Activated CD8-positive, alpha-beta T cell treated with anti-CD3 and anti-CD28 coated beads for 36 hours (primary cell): ENCODE results near the gene RNF39. TPM values are rescaled to one million over a fixed set of nuclear protein-coding genes. Genes with fewer than 3 reads are reported as not detected.

Source experiments
- ATAC-seq: fragments of 200-7000 bp; cut with Tn5 transposase; one replicate; pipeline ENCODE4 v1.10.0; 2021; ENCODE audit warnings: mild to moderate bottlenecking, moderate library complexity
- CTCF ChIA-PET: fragments of 350-600 bp; sonication (Branson Sonifier 250); formaldehyde crosslinking; loops from one replicate; lab custom pipeline; 2021; ENCODE audit warnings: antibody characterized with exemption; lab: Charles Lee
- POLR2A ChIA-PET: fragments of 350-600 bp; sonication (Branson Sonifier 250); formaldehyde crosslinking; loops from one replicate; lab custom pipeline; 2021; ENCODE audit warnings: antibody characterized with exemption; lab: Charles Lee
- DNase-seq: peaks from one replicate; pipeline ENCODE4 v3.0.0-alpha.2; 2020
- H3K27ac Mint-ChIP-seq: one replicate; pipeline ENCODE4 v1.8.0; 2021; ENCODE audit warnings: mild to moderate bottlenecking, mixed read lengths
- H3K27me3 Mint-ChIP-seq: one replicate; pipeline ENCODE4 v1.8.0; 2021; ENCODE audit warnings: mixed read lengths
- H3K36me3 Mint-ChIP-seq: one replicate; pipeline ENCODE4 v1.8.0; 2021; ENCODE audit warnings: low read depth, mixed read lengths
- H3K4me1 Mint-ChIP-seq: one replicate; pipeline ENCODE4 v1.8.0; 2021; ENCODE audit warnings: low read depth, mixed read lengths
- H3K4me3 Mint-ChIP-seq: one replicate; pipeline ENCODE4 v1.8.0; 2021; ENCODE audit warnings: mild to moderate bottlenecking, moderate library complexity, mixed read lengths
- H3K9me3 Mint-ChIP-seq: one replicate; pipeline ENCODE4 v1.8.0; 2021; ENCODE audit warnings: mixed read lengths
- intact Hi-C: fragments of 100-400 bp; cut with micrococcal nuclease; formaldehyde crosslinking; loops from one replicate; pipeline ENCODE4 v1.10.0; 2022
- total RNA-seq, 2 experiments: library from RNA; stranded (reverse); gene quantifications; one replicate each; pipeline ENCODE4 v1.2.3, GENCODE V29; 2021
- TF ChIP-seq, protein P1 (sequence below): fragments of 200-600 bp; IDR thresholded peaks from one replicate; pipeline ENCODE4 v1.8.0; 2022; ENCODE audit warnings: antibody characterized with exemption, mild to moderate bottlenecking

Gene RNF39
- total RNA-seq, 2 experiments from 2014 or later, result not detected

DNA sequence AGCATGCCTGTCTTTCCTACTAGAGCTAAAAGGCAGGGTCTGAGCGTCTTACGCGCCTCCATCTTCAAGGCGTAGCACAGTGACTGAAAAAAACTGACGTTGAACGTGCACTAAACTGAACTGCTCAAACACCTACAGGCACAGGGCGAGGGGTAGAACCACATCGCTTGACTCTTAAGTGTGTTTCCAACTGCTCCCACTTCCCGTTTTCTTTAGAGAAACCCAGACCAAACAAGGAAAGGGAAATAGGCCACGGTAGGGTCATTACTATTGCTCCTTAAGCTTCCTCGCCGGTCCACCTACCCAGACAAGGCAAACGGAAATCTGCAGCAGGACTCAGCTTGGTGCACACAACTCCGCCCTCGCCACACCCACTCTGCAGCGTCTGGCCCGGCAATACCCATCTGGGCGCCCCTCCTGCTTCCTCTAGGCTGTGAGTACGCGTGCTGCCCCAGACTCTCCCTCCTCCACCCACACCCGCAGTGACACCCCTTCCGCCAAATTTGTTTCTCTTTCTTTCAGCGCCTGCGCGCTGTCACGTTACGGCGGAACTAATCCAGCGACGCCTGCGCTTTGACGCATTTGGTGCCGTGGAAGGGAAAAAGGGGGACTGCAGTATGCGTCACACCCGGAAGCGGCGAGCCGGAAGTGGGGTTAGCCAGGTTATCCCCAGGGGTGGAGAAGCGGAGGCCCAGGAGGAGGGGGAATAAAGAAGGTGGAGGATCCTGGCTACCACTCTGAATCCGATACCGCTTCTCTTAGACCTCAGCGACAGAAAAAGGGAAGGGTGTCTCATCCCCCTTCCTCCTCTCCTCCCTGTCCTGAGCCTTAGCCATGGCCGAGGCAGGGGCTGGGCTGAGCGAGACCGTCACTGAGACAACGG is 8.8 kb downstream of the RNF39 start, which contains the start of gene PPP1R11:
PPP1R11 (plus strand) TSS at position 622 of the 883 bp plus-strand sequence; CDS start at position 835, 213 bp downstream.
- Mint-ChIP-seq H3K9me3 (peaks cover 3% of the 10 kb centered on the region), H3K36me3 (peaks cover 50% of the 10 kb centered on the region)
- intact Hi-C loops, result no loop called here

DNA sequence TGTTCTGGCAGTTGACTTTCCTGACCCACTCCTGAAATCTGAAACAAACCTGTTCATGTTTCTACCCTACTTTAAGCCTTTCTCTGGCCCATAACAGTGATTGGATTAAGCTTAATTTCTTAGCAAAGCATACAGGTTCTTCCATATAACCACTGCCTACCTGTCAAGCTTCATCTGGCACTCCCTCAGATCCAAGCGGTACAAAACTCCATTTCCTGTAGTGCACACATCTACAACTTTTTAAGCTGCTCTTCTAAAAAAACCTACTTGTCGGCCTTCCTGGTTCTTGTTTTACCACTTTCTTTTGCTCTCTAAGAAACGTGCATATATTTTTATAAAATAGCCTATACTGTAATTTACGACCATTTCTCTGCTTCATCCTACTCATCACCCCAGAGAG is 9.5 kb downstream of the RNF39 start:
- DNase-seq (no peak), ATAC-seq (no peak)
- CTCF ChIA-PET, result interaction anchor here (1.2 to 2.4 kb wide), 4 partner anchors 28 to 363 kb away, joined by 3 to 8 read pairs (median 7); no protein-coding TSS in a partner anchor
- intact Hi-C loops, result no loop called here
- Mint-ChIP-seq H3K9me3 (peaks cover 3% of the 10 kb centered on the region), H3K27ac (peak overlapping the region; percentile 96), H3K4me3 (peak overlapping the region; percentile 87), H3K27me3 (peaks cover 3% of the 10 kb centered on the region), H3K36me3 (peaks cover 51% of the 10 kb centered on the region), H3K4me1 (peaks cover 41% of the 10 kb centered on the region)
- POLR2A ChIA-PET, result interaction anchor here (0.6 to 1.6 kb wide), 9 partner anchors 12 to 148 kb away, joined by 3 to 5 read pairs (median 4); partner anchors contain the start of genes HLA-A and TRIM26
- TF ChIP-seq, protein P1, sequence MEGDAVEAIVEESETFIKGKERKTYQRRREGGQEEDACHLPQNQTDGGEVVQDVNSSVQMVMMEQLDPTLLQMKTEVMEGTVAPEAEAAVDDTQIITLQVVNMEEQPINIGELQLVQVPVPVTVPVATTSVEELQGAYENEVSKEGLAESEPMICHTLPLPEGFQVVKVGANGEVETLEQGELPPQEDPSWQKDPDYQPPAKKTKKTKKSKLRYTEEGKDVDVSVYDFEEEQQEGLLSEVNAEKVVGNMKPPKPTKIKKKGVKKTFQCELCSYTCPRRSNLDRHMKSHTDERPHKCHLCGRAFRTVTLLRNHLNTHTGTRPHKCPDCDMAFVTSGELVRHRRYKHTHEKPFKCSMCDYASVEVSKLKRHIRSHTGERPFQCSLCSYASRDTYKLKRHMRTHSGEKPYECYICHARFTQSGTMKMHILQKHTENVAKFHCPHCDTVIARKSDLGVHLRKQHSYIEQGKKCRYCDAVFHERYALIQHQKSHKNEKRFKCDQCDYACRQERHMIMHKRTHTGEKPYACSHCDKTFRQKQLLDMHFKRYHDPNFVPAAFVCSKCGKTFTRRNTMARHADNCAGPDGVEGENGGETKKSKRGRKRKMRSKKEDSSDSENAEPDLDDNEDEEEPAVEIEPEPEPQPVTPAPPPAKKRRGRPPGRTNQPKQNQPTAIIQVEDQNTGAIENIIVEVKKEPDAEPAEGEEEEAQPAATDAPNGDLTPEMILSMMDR, result no peak

More for the DNA sequence above, 8.8 kb downstream of the RNF39 start, which contains the start of gene PPP1R11:
- CTCF ChIA-PET, result interaction anchor here (1.2 to 2.4 kb wide), 6 partner anchors 10 to 364 kb away, joined by 3 to 8 read pairs (median 4); no protein-coding TSS in a partner anchor
- Mint-ChIP-seq H3K4me1 (peaks cover 40% of the 10 kb centered on the region), H3K27ac (peak within 1 kb of the TSS; percentile 96), H3K4me3 (peak within 1 kb of the TSS; percentile 87), H3K27me3 (peaks cover 7% of the 10 kb centered on the region)
- POLR2A ChIA-PET, result interaction anchor here (0.6 to 1.6 kb wide), 8 partner anchors 11 to 141 kb away, joined by 3 to 5 read pairs (median 4); partner anchors contain the start of gene HLA-A
- TF ChIP-seq, protein P1, result no peak
- peak; percentile 99 for DNase-seq
- ATAC-seq, result peak; percentile 98

GRCh38 chr6:30063315-30063714 is 12.3 kb downstream of the RNF39 start:
- H3K36me3 Mint-ChIP-seq, result peaks cover 35% of the 10 kb centered on the region

DNA sequence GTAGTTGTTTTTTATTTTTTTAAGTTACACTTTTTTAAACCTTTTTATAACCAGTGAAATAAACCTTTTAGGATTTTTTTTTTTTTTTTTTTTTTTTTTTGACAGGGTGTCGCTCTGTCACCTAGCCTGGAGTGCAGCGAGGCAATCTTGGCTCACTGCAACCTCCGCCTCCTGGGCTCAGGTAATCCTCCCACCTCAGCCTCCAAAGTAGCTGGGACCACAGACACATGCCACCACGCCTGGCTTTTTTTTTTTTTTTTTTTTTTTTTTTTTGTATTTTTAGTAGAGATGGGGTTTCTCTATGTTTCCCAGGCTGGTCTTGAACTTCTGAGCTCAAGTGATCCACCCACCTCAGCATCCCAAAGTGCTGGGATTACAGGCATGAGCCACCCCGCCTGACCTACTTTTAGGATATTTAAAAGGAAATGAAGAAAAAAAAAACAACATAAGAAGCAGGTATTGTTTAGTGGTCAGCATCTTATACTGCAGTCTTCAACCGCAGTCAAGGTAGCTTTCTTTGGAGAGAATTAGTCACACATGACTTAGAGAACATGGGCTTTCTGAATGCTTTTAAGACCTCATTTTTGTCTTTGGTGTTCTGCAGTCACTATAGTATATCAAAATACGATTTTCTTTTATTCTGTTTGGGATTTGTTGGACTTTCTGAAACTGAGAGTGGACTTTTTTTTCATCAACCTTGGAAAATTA is 12.9 kb downstream of the RNF39 start:
- H3K27me3 Mint-ChIP-seq, result no peaks in the 10 kb centered on the region
- peaks cover 3% of the 10 kb centered on the region for H3K9me3 Mint-ChIP-seq
- H3K4me1 Mint-ChIP-seq, result peaks cover 37% of the 10 kb centered on the region
- ChIA-PET CTCF (interaction anchor here (0.8 to 3.7 kb wide), 3 partner anchors 41 to 214 kb away, joined by 3 to 11 read pairs (median 3); no protein-coding TSS in a partner anchor), POLR2A (interaction anchor here (0.6 to 1.7 kb wide), 3 partner anchors 8 to 35 kb away, joined by 3 to 4 read pairs (median 4); no protein-coding TSS in a partner anchor)
- peak overlapping the region; percentile 99 for H3K27ac Mint-ChIP-seq
- intact Hi-C loops, result no loop called here
- peaks cover 36% of the 10 kb centered on the region for H3K36me3 Mint-ChIP-seq
- TF ChIP-seq, protein P1, result no peak
- no peak for ATAC-seq
- no peak for DNase-seq
- H3K4me3 Mint-ChIP-seq, result peak overlapping the region; percentile 92

More at GRCh38 chr6:30063315-30063714, 12.3 kb downstream of the RNF39 start:
- ATAC-seq (no peak), DNase-seq (no peak)
- Mint-ChIP-seq H3K27ac (peak overlapping the region; percentile 78), H3K4me3 (peak overlapping the region; percentile 92), H3K27me3 (no peaks in the 10 kb centered on the region), H3K4me1 (peaks cover 44% of the 10 kb centered on the region), H3K9me3 (peaks cover 3% of the 10 kb centered on the region)
- ChIA-PET CTCF (interaction anchor here (1.2 kb wide), 1 partner anchor 68 kb away, joined by 3 read pairs; no protein-coding TSS in a partner anchor), POLR2A (no interaction called here)
- TF ChIP-seq, protein P1, result no peak
- intact Hi-C loops, result no loop called here
